A172 (cell line): ENCODE measurements around the gene RNF150. TPM values are rescaled to one million over a fixed set of nuclear protein-coding genes. Genes with fewer than 3 reads are reported as not detected.

Source experiments
- DNase-seq: peaks from one replicate; pipeline ENCODE4 v3.0.0-alpha.2; 2015; ENCODE audit warnings: low spot score
- total RNA-seq: library from RNA; depleted of rRNA; stranded (reverse); fragments of >200 nt; shearing (Covaris generic); gene quantifications from 2 replicates; pipeline ENCODE4 v1.2.3, GENCODE V29; 2014

Gene RNF150
- total RNA-seq, 1 experiment from 2014 or later, result 6.4 TPM

- no peak for DNase-seq
Observed at GRCh38 chr4:140925417-140925816, 207.9 kb downstream of the RNF150 start.

GRCh38 chr4:140924761-140925392 is 208.4 kb downstream of the RNF150 start:
- DNase-seq, result no peak

- no peak for DNase-seq
Observed at GRCh38 chr4:140906993-140907962, 226.0 kb downstream of the RNF150 start.

- no peak for DNase-seq
Observed at GRCh38 chr4:140904904-140905303, 228.4 kb downstream of the RNF150 start.

- DNase-seq, result no peak
Observed at GRCh38 chr4:140903522-140904475, 229.5 kb downstream of the RNF150 start.

- no peak for DNase-seq
Observed at GRCh38 chr4:140901736-140902336, 231.4 kb downstream of the RNF150 start.

DNA sequence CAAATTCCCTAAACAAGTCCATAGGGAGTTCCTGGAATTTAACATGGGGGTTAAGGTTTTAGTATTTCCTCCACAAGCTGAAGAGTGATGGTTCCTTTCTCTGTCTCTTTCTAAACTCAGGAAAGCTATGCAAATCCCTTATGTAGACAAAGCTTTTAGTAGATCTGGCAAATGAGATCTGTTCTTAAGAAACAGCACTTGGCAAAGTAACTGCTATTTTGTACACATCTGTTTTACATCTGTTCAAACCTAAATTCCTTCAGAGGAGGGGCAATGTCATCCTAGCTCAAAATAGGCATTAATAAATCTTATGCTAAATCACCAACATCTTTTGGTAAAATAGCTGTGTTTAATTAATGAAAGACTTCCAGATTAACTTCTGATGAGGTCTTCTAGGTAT is 239.3 kb downstream of the RNF150 start:
- no peak for DNase-seq

GRCh38 chr4:140888054-140888453 is 245.2 kb downstream of the RNF150 start:
- no peak for DNase-seq

GRCh38 chr4:140887467-140887866 is 245.8 kb downstream of the RNF150 start:
- no peak for DNase-seq

- DNase-seq, result peak; percentile 72
Observed at GRCh38 chr4:140884431-140885058, 248.7 kb downstream of the RNF150 start.

DNA sequence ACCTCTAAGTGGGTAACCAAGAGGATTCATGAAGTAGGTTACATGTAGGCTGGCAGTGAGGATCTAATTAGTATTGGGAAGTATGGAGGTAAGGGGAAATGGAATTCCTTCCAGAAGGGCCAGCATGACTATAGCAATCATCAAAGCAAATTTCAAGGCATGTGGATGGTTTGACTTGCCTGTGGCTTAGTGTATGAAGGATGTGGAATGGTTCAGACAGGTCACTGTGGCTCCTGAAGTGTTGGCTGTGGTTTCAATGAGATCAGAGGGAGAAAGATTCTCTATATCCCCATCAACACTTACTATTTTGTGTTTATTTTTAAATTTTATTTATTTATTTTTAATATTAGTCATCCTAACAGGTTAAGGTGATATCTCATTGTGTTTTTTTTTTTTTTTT is 255.5 kb downstream of the RNF150 start:
- DNase-seq, result no peak

DNA sequence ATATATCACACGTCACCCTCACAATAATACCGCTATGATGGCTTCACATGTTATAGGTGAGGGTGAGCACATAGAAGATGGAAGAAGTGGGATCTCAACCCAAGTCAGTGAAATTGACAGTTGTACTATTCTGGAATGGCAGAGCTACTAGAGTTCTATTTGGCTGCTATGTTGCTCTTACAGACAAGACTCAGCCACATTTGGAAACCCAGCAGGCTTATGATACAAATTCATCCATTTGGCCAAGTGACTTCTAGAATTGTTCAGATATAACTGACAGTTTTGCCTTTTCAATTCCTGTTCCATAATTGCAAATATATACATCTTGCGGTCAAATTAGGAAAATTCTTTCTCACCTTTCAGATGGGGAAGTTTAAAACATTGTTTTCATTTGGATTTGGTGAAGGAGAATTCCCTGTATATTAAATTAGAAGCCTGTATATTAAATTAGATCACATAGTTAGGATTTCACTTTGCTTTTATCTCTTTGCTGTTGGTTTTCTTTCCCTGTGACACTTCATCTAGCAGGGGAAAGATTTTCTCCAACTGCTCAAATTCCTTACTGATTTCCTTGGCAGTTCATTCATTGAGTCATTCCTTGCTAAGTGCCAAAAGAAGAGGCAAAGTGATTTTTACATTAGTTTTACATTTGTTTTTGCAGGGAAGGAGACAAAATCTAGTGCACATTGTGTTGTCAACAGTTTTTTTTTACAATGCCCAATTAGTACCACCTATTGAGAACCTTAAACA is 256.5 kb downstream of the RNF150 start:
- DNase-seq, result no peak

GRCh38 chr4:140875746-140876452 is 257.4 kb downstream of the RNF150 start:
- DNase-seq, result no peak

- no peak for DNase-seq
Observed at GRCh38 chr4:140874056-140874455, 259.2 kb downstream of the RNF150 start.

GRCh38 chr4:140871368-140871767 is 261.9 kb downstream of the RNF150 start:
- no peak for DNase-seq

GRCh38 chr4:140870427-140870826 is 262.8 kb downstream of the RNF150 start:
- no peak for DNase-seq

- no peak for DNase-seq
Observed at GRCh38 chr4:140869446-140869845, 263.8 kb downstream of the RNF150 start.

GRCh38 chr4:140867356-140867755 is 265.9 kb downstream of the RNF150 start:
- DNase-seq, result no peak

DNA sequence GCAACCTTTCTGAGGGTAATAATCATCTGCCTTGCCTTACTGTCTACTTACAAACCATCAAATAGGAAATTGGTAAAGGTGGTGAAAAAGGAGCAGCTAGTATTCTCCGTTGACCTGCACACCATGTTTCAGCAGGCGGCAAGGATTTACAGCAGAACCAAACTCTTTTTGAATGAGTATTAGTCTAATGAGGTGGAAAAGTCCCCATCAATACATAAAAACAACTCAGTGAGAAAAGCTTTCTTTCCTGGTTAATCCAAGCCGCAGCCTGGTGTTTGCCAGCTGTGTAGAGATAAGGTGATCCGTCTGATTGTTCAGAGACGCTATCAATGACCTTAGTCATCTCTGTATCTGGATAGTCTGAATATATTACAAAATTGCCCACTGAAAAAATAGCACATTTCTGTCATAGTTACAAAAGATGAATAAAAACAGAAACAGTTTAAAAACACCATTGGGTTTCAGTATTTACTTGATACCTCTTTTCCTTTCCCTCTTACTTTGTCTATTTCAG is 266.7 kb downstream of the RNF150 start:
- no peak for DNase-seq
